ENCODE measurements around the gene AMIGO2.

The AMIGO2 gene

DNA sequence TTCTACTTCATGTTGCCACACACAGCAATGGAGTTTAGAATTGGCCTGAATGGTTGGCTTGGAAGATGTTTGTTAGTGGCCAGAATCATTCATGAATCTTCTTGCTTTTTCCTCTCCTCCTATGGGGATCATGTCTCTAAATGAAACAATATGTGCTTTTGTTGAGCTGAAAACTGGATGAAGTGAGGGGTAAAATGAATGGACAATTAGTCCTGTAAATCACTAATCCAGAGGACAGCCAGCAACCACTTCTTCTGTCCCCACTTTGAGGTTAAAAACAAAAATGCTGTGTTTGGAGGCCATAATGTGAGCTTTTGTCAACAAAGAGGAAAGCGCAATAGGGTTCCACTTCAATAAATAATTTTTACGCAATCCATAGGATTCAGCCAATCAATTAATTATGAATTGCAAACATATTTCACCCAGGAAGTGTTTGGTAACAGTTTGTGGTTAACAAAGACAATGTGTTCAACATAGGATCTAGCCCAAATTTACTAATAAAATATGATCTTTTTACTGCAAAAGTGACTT is 30.3 kb upstream of the AMIGO2 start:
- TF ChIP-seq, protein P1, sequence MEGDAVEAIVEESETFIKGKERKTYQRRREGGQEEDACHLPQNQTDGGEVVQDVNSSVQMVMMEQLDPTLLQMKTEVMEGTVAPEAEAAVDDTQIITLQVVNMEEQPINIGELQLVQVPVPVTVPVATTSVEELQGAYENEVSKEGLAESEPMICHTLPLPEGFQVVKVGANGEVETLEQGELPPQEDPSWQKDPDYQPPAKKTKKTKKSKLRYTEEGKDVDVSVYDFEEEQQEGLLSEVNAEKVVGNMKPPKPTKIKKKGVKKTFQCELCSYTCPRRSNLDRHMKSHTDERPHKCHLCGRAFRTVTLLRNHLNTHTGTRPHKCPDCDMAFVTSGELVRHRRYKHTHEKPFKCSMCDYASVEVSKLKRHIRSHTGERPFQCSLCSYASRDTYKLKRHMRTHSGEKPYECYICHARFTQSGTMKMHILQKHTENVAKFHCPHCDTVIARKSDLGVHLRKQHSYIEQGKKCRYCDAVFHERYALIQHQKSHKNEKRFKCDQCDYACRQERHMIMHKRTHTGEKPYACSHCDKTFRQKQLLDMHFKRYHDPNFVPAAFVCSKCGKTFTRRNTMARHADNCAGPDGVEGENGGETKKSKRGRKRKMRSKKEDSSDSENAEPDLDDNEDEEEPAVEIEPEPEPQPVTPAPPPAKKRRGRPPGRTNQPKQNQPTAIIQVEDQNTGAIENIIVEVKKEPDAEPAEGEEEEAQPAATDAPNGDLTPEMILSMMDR (conservative IDR thresholded peaks at IDR 0.05; ENCODE audit: control insufficient read depth, insufficient read depth, low read depth, low read length): no peak
- H3K4me3 ChIP-seq (ENCODE audit: control insufficient read depth, low read depth, low read length): no peak overlapping the region
- no peak for DNase-seq (ENCODE audit: low read depth)

DNA sequence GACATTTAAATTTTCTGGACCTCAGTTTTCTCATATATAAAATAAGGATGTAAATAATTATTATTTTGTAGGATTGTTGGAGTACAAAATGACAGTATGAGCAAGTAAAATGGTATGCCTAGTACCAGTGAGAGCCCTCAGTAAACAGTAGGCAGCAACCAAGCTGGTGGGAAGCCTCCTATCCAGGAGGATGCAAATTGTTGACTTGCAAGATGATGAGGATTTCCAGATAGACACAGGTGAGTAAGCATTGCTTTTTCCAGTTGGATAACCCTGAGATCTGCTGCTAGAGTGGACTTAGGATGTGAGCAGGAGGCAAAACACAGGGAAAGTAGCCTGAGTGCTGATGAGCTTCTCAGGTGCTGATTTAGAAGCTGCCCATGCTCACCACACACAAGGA is 28.2 kb upstream of the AMIGO2 start:
- TF ChIP-seq, protein P1 (conservative IDR thresholded peaks at IDR 0.05; ENCODE audit: control insufficient read depth, insufficient read depth, low read depth, low read length): no peak

DNA sequence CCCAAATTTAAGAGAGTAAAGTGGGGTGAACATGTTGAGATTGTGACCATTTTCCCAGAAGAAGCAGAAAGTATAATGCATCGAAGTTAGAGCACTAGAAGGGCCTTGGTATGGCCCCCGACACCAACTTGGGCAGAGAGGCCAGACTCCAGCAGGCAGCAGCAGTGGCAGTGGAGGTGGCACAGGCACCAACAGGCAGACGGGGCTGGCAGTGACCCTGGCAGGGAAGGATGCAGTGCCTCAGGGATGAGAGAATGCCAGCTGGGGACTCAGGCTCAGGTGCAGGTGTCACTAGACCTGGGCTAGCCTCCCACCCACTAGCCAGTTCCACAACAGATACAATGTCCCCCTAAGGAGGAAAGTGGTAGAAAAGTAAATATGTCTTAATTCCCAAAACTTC is 27.7 kb upstream of the AMIGO2 start:
- no peak for DNase-seq (ENCODE audit: low read depth)
- TF ChIP-seq, protein P1 (conservative IDR thresholded peaks at IDR 0.05; ENCODE audit: control insufficient read depth, insufficient read depth, low read depth, low read length): no peak
- no peak overlapping the region for H3K4me3 ChIP-seq (ENCODE audit: control insufficient read depth, low read depth, low read length)

More for the DNA sequence above, 28.2 kb upstream of the AMIGO2 start:
- no peak overlapping the region for H3K4me3 ChIP-seq (ENCODE audit: control insufficient read depth, low read depth, low read length)
- no peak for DNase-seq (ENCODE audit: low read depth)

DNA sequence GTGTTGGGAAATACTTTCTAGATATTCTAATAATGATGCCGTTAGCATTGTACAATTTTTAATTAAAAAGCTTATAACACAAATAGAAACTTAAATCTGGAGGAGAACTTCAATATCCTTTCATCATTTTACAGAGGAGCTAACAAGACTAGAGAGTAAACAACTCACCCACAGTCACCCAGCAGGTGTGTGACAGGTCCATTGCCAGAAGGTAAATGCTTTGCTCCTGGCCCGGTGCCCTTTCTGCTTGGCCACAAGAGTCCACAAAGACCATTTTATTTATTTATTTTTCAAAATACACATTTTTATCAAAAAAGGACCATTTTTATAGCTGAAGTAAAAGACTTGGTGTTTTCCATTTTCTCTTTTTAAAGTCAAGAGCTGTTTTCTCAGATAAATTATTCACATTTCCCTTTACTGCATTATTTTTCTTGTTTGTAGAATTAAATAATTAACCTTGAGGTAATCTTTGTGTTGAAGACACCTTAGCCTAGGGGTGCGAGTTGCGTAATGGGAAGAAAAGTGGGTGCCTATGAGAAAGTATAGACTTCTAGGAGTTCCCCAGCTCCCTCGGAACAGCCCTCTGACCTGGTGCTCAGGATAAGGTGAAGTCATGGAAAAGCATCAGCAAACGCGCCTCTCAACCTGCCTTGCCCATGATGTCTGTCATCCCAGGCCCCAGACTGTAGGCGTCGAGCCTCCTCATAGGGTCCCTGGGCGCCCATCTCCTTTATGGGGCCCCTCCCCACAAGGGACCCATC is 26.3 kb upstream of the AMIGO2 start:
- no peak for DNase-seq (ENCODE audit: low read depth)
- TF ChIP-seq, protein P1 (conservative IDR thresholded peaks at IDR 0.05; ENCODE audit: control insufficient read depth, insufficient read depth, low read depth, low read length): no peak
- no peak overlapping the region for H3K4me3 ChIP-seq (ENCODE audit: control insufficient read depth, low read depth, low read length)

DNA sequence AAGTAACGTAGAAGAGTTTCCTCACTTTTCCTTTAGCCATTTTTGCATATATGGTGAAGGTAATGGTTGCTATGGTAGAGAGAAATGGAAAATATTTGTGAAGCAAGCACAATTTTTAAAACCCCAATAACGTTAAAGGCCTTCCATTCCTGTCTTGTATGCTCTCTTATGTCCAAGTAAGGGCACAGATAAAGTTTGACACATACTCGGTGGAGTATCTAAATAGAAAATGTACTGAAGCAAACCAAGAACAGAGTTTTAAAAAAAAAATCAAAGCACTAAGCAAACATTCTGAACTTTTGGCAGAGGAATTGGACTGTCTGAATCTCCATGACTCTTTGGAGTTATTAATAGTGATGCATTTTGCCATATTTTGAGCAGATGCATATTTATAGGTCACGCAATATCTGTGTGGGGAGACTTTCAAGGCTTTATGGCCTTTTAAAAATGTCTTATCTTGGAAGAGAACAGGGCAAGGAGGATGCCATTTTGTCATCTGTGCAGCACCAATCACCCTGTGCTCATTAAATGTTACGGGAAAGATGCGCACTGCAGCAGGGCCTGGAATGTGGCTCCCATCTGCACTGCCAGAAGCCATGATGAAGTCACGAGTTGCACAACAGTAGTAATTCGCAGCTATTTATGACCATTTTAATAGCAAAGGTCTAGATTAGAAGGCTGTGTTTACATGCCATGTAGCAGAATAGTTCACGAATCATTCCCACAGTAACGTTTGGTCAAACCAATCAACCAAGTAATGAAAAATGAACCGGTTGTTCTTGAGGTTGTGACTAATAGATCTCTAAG is 23.3 kb upstream of the AMIGO2 start:
- peak; percentile 88 for DNase-seq (ENCODE audit: low read depth)
- TF ChIP-seq, protein P1 (conservative IDR thresholded peaks at IDR 0.05; ENCODE audit: control insufficient read depth, insufficient read depth, low read depth, low read length): no peak
- no peak overlapping the region for H3K4me3 ChIP-seq (ENCODE audit: control insufficient read depth, low read depth, low read length)

DNA sequence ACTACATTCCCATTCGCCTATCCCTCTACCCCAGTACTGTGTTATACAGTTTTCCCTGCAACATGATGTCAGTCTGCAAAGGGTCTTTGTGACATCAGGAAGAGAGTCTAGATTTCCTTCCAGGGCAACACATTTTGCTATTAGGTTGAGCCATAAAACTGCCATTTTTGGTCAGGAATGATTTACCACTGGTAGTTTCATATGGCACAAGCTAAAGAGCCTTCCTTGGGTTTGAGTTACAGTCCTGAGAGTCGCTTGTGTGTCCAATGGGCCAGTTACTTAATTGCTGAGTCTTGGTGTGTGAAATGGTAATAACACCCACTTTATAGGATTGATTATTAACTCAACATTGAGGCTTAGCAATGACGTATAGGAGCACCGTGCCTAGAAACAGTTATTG is 22.6 kb upstream of the AMIGO2 start:
- DNase-seq (ENCODE audit: low read depth): no peak
- H3K4me3 ChIP-seq (ENCODE audit: control insufficient read depth, low read depth, low read length): no peak overlapping the region
- TF ChIP-seq, protein P1 (conservative IDR thresholded peaks at IDR 0.05; ENCODE audit: control insufficient read depth, insufficient read depth, low read depth, low read length): no peak

Data from fibroblast of mammary gland (primary cell).